Measurements from ENCODE around the gene SEZ6.

The SEZ6 gene

DNA sequence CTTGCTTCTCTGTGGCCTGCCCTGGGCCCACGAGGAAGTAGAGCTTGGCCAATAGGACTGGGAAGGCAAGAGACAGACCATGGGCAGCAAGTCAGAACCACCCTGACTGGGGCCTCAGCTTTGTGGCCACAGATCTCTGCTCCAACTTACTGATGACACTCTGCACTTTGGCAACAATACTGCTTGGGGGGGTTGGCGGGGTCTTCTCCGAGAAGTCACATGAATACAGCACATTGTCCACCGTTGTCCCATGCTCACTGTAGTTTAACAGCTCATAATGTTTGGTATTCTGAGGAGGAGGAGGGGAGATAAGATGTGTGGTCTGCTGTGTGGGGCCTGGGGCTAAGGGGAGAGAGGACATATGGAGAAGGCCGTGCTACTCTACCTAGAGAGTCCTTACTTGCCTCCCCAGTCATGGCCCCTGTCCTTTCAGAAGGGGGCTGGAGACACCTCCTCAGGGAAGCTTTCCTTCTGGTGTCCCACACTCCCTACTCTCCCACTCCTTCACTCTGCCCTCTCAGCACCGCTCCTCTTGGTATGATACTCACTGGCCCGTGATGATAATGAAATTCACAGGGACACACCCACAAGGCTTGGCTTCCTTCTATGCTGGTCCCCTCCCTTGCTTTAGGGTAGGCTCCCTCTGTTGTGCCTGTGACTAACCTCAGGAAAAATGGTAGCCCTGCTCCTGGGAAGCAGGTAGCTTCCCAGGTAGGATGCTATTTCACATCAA lies 99.0 kb downstream of the SEZ6 start:
- no peak for DNase-seq (ENCODE audit: low read depth, low spot score)

GRCh38 chr17:28906276-28906675 lies 99.6 kb downstream of the SEZ6 start:
- no peak for DNase-seq (ENCODE audit: low read depth, low spot score)

Measured in iPS DF 19.7 (cell line).